RPMI8226 (cell line): ENCODE results near the gene BMP2K.
"Not testable (repeated sequence)": the region's sequence is repeated elsewhere in the genome, so short reads cannot be mapped to it uniquely, and the experiment has no call there.

ENCODE experiments used
- DNase-seq: peaks from one replicate; pipeline ENCODE4 v3.0.0-alpha.2; 2015

The BMP2K gene

DNA sequence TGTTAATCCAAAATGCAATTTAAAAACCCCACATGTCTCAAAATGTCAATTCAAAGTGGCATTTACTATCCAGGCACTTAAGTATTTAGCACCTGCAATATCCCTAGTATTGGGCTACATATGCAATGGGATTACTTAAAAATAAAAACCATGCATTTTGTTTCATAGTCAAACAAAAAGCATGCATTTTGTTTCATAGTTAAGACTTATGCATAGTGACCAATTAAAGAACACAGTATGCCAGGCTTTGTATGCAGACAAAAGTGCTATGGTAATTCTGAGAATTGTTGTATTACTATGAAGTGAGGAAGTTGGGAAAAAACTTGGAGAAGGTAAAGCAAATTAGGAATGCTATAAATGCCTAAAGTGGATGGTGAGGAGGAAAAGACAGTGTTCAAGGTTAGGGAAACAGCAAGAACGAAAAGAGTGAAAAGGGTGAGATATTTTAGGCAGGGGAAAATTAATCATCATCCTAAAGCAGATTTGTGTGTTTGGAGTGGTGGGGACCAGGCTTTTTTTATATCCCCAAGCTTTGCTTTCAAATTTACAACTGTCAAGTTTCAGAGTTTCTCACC, 10.6 kb upstream of the BMP2K start:
- DNase-seq, result no peak

DNA sequence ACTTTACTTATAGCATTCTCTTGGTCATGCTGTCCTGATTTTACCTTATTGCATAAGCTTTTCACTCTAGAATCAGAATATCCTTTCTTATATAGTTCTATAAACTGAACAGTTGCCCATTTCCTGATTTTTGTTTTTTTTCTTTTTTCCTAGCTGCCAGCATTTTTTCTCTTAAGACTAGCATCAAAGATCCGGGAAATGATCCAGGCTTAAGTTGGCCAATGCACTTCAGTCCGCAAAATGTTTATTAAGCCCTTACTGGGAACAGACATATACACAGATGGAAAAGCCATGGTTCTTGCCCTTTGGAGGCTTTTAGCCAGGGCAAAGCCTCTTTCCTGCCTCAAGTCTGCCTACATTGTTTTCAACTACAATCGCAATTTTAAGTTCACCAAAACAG, 10.1 kb upstream of the BMP2K start:
- DNase-seq, result no peak

- peak; percentile 50 for DNase-seq
These were observed 9.5 kb upstream of the BMP2K start for GRCh38 chr4:78766650-78767049.

GRCh38 chr4:78767350-78767749, 8.8 kb upstream of the BMP2K start:
- DNase-seq, result no peak

DNA sequence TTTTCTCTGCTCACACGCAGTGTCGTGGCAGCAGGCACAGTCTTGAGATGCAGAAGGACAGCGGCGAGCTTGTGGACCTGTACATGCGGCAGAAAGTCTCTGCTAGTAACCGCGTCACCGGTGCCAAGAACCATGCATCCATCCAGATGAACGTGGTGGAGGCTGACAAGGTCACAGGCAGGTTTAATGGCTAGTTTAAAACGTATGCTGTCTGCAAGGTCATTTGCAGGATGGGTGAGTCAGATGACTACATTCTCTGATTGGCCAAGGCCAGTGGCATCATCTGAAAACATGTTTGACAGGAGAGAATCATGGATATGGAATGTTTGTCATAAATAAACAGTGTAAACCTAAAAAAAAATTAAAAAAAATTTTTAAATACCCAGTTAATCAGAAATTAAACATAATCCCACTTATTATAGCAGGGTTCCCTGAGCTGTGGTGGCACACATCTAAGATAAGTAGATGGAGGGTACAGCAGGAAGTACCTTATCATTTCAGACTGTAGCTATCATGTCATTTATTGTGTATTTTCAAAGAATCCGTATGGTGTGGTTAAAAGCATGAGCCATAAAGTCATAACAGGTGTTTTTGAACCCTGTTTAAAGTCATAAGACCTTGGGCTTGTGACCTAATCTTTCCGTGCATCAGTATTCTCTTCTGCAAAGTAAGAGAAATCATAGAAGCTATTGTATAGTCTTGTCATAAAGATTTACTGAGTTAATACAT, 7.5 kb upstream of the BMP2K start:
- DNase-seq, result no peak

GRCh38 chr4:78770091-78770642, 6.0 kb upstream of the BMP2K start:
- DNase-seq, result no peak

DNA sequence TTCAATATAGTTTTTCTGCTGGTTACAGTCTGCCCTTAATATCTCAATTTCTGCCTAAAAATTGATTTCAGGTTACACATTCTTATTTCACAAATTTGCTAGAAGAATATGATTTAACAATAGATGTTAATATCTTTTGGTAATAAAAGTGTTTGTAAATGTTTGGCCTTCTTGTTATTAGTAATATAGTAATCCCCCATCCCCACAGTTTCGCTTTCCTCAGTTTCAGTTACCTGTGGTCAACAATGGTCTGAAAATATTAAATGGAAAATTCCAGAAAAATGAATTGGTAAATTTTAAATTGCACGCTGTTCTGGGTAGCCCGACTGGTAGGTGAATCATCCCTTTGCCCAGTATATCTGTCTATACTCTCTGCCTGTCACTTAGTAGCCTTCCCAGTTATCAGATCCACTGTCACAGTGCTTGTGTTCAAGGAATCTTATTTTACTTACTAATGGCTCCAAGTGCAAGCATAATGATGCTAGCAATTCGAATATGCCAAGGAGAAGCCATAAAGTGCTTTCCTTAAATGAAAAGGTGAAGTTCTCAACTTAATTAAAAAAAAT, 3.5 kb upstream of the BMP2K start:
- DNase-seq, result no peak

- DNase-seq, result no peak
These were observed 1.7 kb upstream of the BMP2K start for GRCh38 chr4:78774417-78774816.

DNA sequence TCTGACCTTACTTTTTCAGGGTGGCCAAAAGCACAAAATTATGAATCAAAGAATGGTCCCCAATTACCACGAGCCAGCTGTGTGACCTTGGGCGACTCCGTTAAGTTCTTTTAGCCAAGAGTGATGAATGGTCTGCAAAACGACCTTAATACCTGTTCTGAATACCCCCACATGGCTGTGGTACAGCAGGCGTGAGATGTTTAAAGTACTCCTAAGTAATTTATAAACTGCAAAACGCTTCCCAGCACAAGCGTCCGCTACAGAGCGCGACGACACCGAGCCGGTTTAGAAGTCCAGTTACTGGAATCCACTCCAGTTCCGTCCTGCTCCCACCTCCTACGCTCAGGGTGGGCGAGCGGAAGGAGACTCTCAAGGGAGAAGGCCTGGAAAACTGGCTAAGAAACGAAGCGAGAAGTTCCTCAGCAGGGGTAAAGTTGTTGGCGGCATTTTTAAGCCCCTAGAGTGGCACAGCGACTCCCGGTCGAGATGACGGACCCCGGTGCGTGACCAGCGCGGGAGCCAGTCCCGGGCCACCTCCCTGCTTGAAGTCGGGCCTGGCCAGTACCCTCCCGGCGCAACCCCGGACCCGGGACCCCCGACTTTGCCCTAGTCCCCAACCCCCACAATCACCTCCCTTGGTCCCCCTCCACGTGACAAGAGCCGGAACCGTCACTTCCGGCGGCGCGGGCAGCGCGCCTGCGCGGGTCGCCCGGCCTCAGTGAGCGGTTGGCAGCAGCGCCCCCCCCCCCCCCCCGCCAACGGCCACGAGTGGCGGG, 659 bp upstream of the BMP2K start:
- peak; percentile 78 for DNase-seq

- DNase-seq, result peak; percentile 60
These were observed 802 bp downstream of the BMP2K start for GRCh38 chr4:78776729-78777575.

GRCh38 chr4:78777576-78777940, 1.4 kb downstream of the BMP2K start:
- no peak for DNase-seq

DNA sequence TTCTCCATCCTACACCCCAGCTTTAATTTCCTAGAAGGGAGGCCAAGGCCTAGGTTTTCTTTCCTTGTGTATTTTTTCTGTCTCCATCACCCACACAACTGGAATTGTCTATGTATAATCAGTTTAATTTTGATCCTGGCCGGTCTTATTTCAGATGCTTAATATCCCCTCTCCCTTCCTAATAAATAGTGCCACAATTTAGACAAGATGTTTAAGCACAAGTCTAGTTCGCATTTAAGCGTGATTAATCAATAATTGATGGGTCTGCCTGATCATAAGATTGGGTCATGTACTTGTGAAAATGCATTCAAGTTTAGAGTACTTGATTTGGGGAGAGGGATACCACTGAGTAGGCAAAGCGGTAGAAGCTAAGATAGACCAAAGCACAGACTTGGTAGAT, 2.4 kb downstream of the BMP2K start:
- no peak for DNase-seq

GRCh38 chr4:78779280-78779679, 3.1 kb downstream of the BMP2K start:
- no peak for DNase-seq

DNA sequence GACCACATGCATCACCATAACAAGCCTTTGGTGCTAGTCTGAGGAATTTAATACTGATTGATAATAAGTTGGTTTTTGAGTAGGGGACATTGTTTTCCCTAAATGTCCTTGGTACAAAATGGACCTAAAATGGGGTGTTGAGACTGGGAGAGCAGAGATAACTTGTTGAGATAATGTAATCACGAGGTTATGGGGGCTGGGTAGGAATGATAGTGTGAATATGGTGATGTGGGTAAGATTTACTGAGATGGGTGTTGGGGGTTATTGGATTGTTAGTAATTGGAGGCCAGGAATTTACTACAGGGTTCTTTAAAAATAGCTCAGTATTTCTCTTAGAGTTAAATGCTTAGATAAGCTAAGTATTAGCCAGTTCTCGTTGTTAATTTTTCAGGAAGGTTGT, 3.9 kb downstream of the BMP2K start:
- no peak for DNase-seq

DNA sequence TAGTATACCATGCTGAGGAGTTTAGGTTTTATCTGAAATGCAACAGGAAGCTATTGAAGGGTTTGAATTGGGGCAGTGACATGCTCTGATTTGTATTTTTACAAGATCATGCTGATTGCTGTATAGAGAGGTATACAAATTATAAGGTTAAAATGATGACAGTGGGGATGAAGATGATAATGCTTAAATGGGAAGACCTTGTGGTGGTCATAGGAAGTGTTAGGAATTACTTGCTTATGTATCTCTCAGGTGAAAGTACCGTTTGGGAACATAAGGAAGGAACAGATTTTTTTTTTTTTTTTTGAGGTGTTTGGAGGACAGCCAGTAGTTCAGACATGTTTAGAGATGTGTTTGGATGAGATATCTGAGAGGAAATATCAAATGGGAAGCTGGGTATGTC, 5.0 kb downstream of the BMP2K start:
- no peak for DNase-seq

- DNase-seq, result no peak
These were observed 5.8 kb downstream of the BMP2K start for GRCh38 chr4:78781924-78782323.

- DNase-seq, result no peak
These were observed 8.2 kb downstream of the BMP2K start for GRCh38 chr4:78784236-78784865.

- no peak for DNase-seq
These were observed 11.3 kb downstream of the BMP2K start for GRCh38 chr4:78787392-78788006.

GRCh38 chr4:78788007-78788889, 12.1 kb downstream of the BMP2K start:
- no peak for DNase-seq

- DNase-seq, result not testable (repeated sequence)
These were observed 19.7 kb downstream of the BMP2K start for GRCh38 chr4:78795594-78796416.
